ENCODE results near the gene KLHDC4. TPM values are rescaled to one million over a fixed set of nuclear protein-coding genes. Genes with fewer than 3 reads are reported as not detected.
A peak's percentile ranks its signal among the peaks of the same experiment; 100 is the strongest.

KLHDC4 gene
- total and polyA plus RNA-seq, 11 donors = 6.8 to 20.5 (median 14.3) TPM

GRCh38 chr16:87665193-87665592 is 100.6 kb downstream of the KLHDC4 start:
- H3K4me3 ChIP-seq = no peak overlapping the region
- no peaks in the 10 kb centered on the region for H3K36me3 ChIP-seq
- no peaks in the 10 kb centered on the region for H3K4me1 ChIP-seq
- DNase-seq = no peak
- no peak overlapping the region for H3K27ac ChIP-seq
- intact Hi-C loops (cut with DNase I) = no loop called here
- TF ChIP-seq POLR2A (IDR thresholded peaks at IDR 0.05) = no peak
- TF ChIP-seq CTCF (IDR thresholded peaks at IDR 0.05) = no peak
- no peak for ATAC-seq
- H3K27me3 ChIP-seq = peaks cover 0 to 16% (median under 1%) of the 10 kb centered on the region in 9 donors
- no peaks in the 10 kb centered on the region for H3K9me3 ChIP-seq
- WGBS, 4 donors = 79 to 92% (median 85%) methylated on average over 4 to 15 of the region's 15 CpGs

GRCh38 chr16:87664792-87665191 is 101.0 kb downstream of the KLHDC4 start:
- H3K9me3 ChIP-seq = no peaks in the 10 kb centered on the region
- TF ChIP-seq POLR2A (IDR thresholded peaks at IDR 0.05) = no peak
- H3K36me3 ChIP-seq = no peaks in the 10 kb centered on the region
- peaks cover 0 to 20% (median 2%) of the 10 kb centered on the region in 9 donors for H3K27me3 ChIP-seq
- ATAC-seq = no peak
- H3K4me1 ChIP-seq = no peaks in the 10 kb centered on the region
- 75 to 85% (median 80%) methylated on average over 10 to 11 of the region's 11 CpGs for WGBS, 4 donors
- no peak overlapping the region for H3K27ac ChIP-seq
- no peak overlapping the region for H3K4me3 ChIP-seq
- intact Hi-C loops (cut with DNase I) = no loop called here
- no peak for DNase-seq

- Histone ChIP-seq H3K27ac (no peak overlapping the region), H3K4me1 (no peaks in the 10 kb centered on the region), H3K9me3 (peaks cover 0 to 5% (median 0%) of the 10 kb centered on the region in 12 donors), H3K36me3 (no peaks in the 10 kb centered on the region), H3K27me3 (peaks cover 0 to 25% (median 6%) of the 10 kb centered on the region in 9 donors), H3K4me3 (no peak overlapping the region)
- TF ChIP-seq POLR2A (IDR thresholded peaks at IDR 0.05) = no peak
- TF ChIP-seq CTCF (IDR thresholded peaks at IDR 0.05) = no peak
- DNase-seq (no peak), ATAC-seq (no peak)
- intact Hi-C loops (cut with DNase I) = no loop called here
- WGBS, 4 donors = 71 to 84% (median 77%) methylated on average over 24 to 25 of the region's 25 CpGs
Observed at GRCh38 chr16:87662254-87663204, 103.3 kb downstream of the KLHDC4 start.

- Histone ChIP-seq H3K9me3 (peaks cover 0 to 9% (median 0%) of the 10 kb centered on the region in 12 donors), H3K36me3 (no peaks in the 10 kb centered on the region), H3K4me3 (no peak overlapping the region), H3K4me1 (no peaks in the 10 kb centered on the region), H3K27ac (no peak overlapping the region), H3K27me3 (peaks cover 0 to 24% (median 5%) of the 10 kb centered on the region in 9 donors)
- intact Hi-C loops (cut with DNase I) = no loop called here
- WGBS, 4 donors = 9 to 20% (median 15%) methylated on average over 9 to 16 of the region's 16 CpGs
- ATAC-seq (peak in 3 of 4 donors; percentile 52 to 69 (median 62)), DNase-seq (peak; percentile 38 to 58 (median 44))
- no peak for TF ChIP-seq POLR2A (IDR thresholded peaks at IDR 0.05)
- TF ChIP-seq CTCF (IDR thresholded peaks at IDR 0.05) = no peak
Observed at GRCh38 chr16:87661561-87661960, 104.2 kb downstream of the KLHDC4 start.
